Liver (tissue), 3 donors: ENCODE measurements around the gene RB1.

Source experiments
- ATF3 ChIP-seq: IDR thresholded peaks from 2 replicates; pipeline ENCODE4 v1.6.1; 2016; ENCODE audit warnings: antibody characterized with exemption
- CTCF ChIP-seq: fragments of 150-350 bp; IDR thresholded peaks from 2 replicates; pipeline ENCODE4 v1.5.1; 2017; ENCODE audit warnings: improper control_type of control experiment, low read depth, low read length; ENCODE audit not compliant: missing input control
- MAX ChIP-seq: IDR thresholded peaks from 2 replicates; pipeline ENCODE4 v1.6.1; 2016; ENCODE audit warnings: antibody characterized with exemption
- REST ChIP-seq: IDR thresholded peaks from 2 replicates; pipeline ENCODE4 v1.6.1; 2016; ENCODE audit warnings: antibody characterized with exemption, mild to moderate bottlenecking
- SP1 ChIP-seq: IDR thresholded peaks from 2 replicates; pipeline ENCODE4 v1.6.1; 2018; ENCODE audit warnings: antibody characterized with exemption, mild to moderate bottlenecking
- TAF1 ChIP-seq: conservative IDR thresholded peaks from 2 replicates; pipeline ENCODE4 v1.6.1; 2016; ENCODE audit warnings: antibody characterized with exemption, mild to moderate bottlenecking
- ZBTB33 ChIP-seq: IDR thresholded peaks from 2 replicates; pipeline ENCODE4 v1.6.1; 2016; ENCODE audit warnings: antibody characterized with exemption
- donor health status: healthy.
- donor health status: healthy.

- TF ChIP-seq ZBTB33 = no peak
- no peak for TF ChIP-seq REST
- TF ChIP-seq ATF3 = no peak
- no peak for TF ChIP-seq CTCF
- TF ChIP-seq MAX = no peak
- TF ChIP-seq TAF1 = no peak
- TF ChIP-seq SP1 = no peak
Observed at GRCh38 chr13:48311223-48311622, 7.7 kb downstream of the RB1 start.
